B cell (primary cell): Measurements from ENCODE around the gene CFAP119. TPM values are rescaled to one million over a fixed set of nuclear protein-coding genes. Genes with fewer than 3 reads are reported as not detected.

Source experiments
- ATAC-seq: fragments of 200-7000 bp; cut with Tn5 transposase; one replicate; pipeline ENCODE4 v1.10.0; 2021; ENCODE audit warnings: low read depth, mild to moderate bottlenecking, moderate number of reproducible peaks, moderate library complexity
- CTCF ChIA-PET: fragments of 350-600 bp; sonication (Branson Sonifier 250); formaldehyde crosslinking; loops from one replicate; lab custom pipeline; 2021; ENCODE audit warnings: antibody characterized with exemption, inconsistent platforms; lab: Charles Lee
- POLR2A ChIA-PET: fragments of 350-600 bp; sonication (Branson Sonifier 250); formaldehyde crosslinking; loops from one replicate; lab custom pipeline; 2021; ENCODE audit warnings: antibody characterized with exemption; lab: Charles Lee
- DNase-seq: peaks from one replicate; pipeline ENCODE4 v3.0.0; 2013
- H2AFZ ChIP-seq: 2 replicates; pipeline ENCODE4 v1.6.1; 2012; ENCODE audit warnings: mild to moderate bottlenecking, low read depth, low read length; ENCODE audit not compliant: insufficient read depth, poor library complexity, severe bottlenecking
- H3K27ac ChIP-seq, 2 donors: 1 replicate in 1 of 2; 2 replicates in 1 of 2; pipeline ENCODE4 v1.5.1; 2012 to 2013; ENCODE audit warnings: low read length in 2 of 2, mild to moderate bottlenecking in 2 of 2, moderate library complexity in 1 of 2
- H3K27me3 ChIP-seq, 4 experiments: fragments of 200-600 bp in 1 of 4; sonication (generic) in 1 of 4; replicated peaks in 1 of 4; 1 replicate in 2 of 4; 2 replicates in 2 of 4; pipeline versions ENCODE4 v1.6.1 to v1.7.0; 2013 to 2016; ENCODE audit warnings: low read length in 3 of 4, mild to moderate bottlenecking in 2 of 4, mixed read lengths in 1 of 4, moderate library complexity in 1 of 4; ENCODE audit not compliant: insufficient read depth in 4 of 4, control insufficient read depth in 3 of 4; ENCODE audit errors: control extremely low read depth in 1 of 4
- H3K36me3 ChIP-seq, 2 experiments: replicated peaks in 1 of 2; 1 replicate in 1 of 2; 2 replicates in 1 of 2; pipeline versions ENCODE4 v1.6.1 to v1.7.1; 2013; ENCODE audit warnings: low read length in 1 of 2; ENCODE audit not compliant: insufficient read depth in 2 of 2, control insufficient read depth in 1 of 2; ENCODE audit errors: control extremely low read depth in 1 of 2, extremely low read depth in 1 of 2
- H3K4me1 ChIP-seq, 2 donors: fragments of 200-600 bp in 1 of 2; sonication (generic) in 1 of 2; 1 replicate in 1 of 2; 2 replicates in 1 of 2; pipeline versions ENCODE4 v1.5.1 to v1.6.1; 2013 to 2017; ENCODE audit warnings: low read length in 2 of 2; ENCODE audit not compliant: control insufficient read depth in 2 of 2, insufficient read depth in 2 of 2
- H3K4me2 ChIP-seq: replicated peaks from 2 replicates; pipeline ENCODE3; 2012; ENCODE audit warnings: mild to moderate bottlenecking, low read depth, low read length; ENCODE audit not compliant: poor library complexity, severe bottlenecking
- H3K4me3 ChIP-seq, 5 experiments: fragments of 200-600 bp in 1 of 5; sonication (generic) in 1 of 5; 1 replicate in 3 of 5; 2 replicates in 2 of 5; pipeline versions ENCODE4 v1.5.1 to v1.7.0; 2011 to 2016; ENCODE audit warnings: low read length in 4 of 5, mild to moderate bottlenecking in 4 of 5, low read depth in 2 of 5, control low read depth in 1 of 5, moderate library complexity in 1 of 5; ENCODE audit not compliant: insufficient read depth in 1 of 5; ENCODE audit errors: control extremely low read depth in 1 of 5, extremely low read depth in 1 of 5
- H3K79me2 ChIP-seq: fragments of 200-600 bp; sonication (generic); one replicate; pipeline ENCODE4 v1.6.0; 2016; ENCODE audit warnings: low read length; ENCODE audit not compliant: control insufficient read depth, insufficient read depth
- H3K9ac ChIP-seq: fragments of 200-600 bp; sonication (generic); 2 replicates; pipeline ENCODE4 v1.6.1; 2017; ENCODE audit warnings: mild to moderate bottlenecking, low read length, moderate library complexity
- H3K9me3 ChIP-seq, 3 donors: one replicate each; pipeline versions ENCODE4 v1.6.1 to v1.7.1; 2013; ENCODE audit warnings: low read length in 2 of 3; ENCODE audit not compliant: control insufficient read depth in 2 of 3, insufficient read depth in 1 of 3; ENCODE audit errors: control extremely low read depth in 1 of 3
- H4K20me1 ChIP-seq: 2 replicates; pipeline ENCODE4 v1.6.0; 2012; ENCODE audit warnings: mild to moderate bottlenecking, low read length; ENCODE audit not compliant: insufficient read depth, control insufficient read depth, poor library complexity, severe bottlenecking
- H3K27ac Mint-ChIP-seq: one replicate; pipeline ENCODE4 v1.8.0; 2021; ENCODE audit warnings: mixed read lengths
- H3K27me3 Mint-ChIP-seq: one replicate; pipeline ENCODE4 v1.8.0; 2021; ENCODE audit warnings: mixed read lengths
- H3K4me1 Mint-ChIP-seq: one replicate; pipeline ENCODE4 v1.8.0; 2021; ENCODE audit warnings: mixed read lengths
- H3K4me3 Mint-ChIP-seq: one replicate; pipeline ENCODE4 v1.8.0; 2021; ENCODE audit warnings: mixed read lengths
- H3K9me3 Mint-ChIP-seq: one replicate; pipeline ENCODE4 v1.8.0; 2022; ENCODE audit warnings: mixed read lengths; ENCODE audit not compliant: insufficient read depth
- CTCF ChIP-seq: fragments of 200-600 bp; IDR thresholded peaks from one replicate; pipeline ENCODE4 v1.8.0; 2022; ENCODE audit warnings: antibody characterized with exemption, mild to moderate bottlenecking
- EZH2 ChIP-seq: IDR thresholded peaks from 2 replicates; pipeline ENCODE4 v1.6.1; 2012; ENCODE audit warnings: borderline replicate concordance, low read depth, mild to moderate bottlenecking, moderate library complexity, low read length; ENCODE audit not compliant: insufficient read depth, poor library complexity, severe bottlenecking
- WGBS: methylation state at CpG from one replicate; pipeline ENCODE4 v1.1.5; 2013; ENCODE audit warnings: missing lambda C conversion rate; ENCODE audit not compliant: insufficient coverage; 5-methylcytosine and 5-hydroxymethylcytosine counted together
- intact Hi-C: fragments of 100-400 bp; cut with micrococcal nuclease; formaldehyde crosslinking; loops from one replicate; pipeline ENCODE4 v1.10.0; 2022
- polyA plus RNA-seq: library from polyadenylated mRNA; depleted of rRNA; stranded (reverse); fragments of >200 nt; gene quantifications from 2 replicates; pipeline ENCODE4 v1.2.3, GENCODE V29; 2012
- total RNA-seq, 2 donors: library from RNA; stranded (reverse); fragments of 120-200 nt in 1 of 2; gene quantifications; 1 replicate in 1 of 2; 2 replicates in 1 of 2; pipeline versions ENCODE4 v1.2.3 to v1.2.4, GENCODE V29; 2013 to 2022

CFAP119 gene
- total and polyA plus RNA-seq, 2 donors (not counting 1 experiment from before 2014, with no cell fraction given) = 8.5 to 11.7 TPM

GRCh38 chr16:30728899-30729672, 32.8 kb downstream of the CFAP119 start:
- Histone ChIP-seq H3K27ac (no peak overlapping the region), H3K36me3 (peaks cover 2 to 69% of the 10 kb centered on the region in 2 experiments)

More at GRCh38 chr16:30728899-30729672, 32.8 kb downstream of the CFAP119 start:
- Histone ChIP-seq H3K9ac (no peak overlapping the region), H3K4me1 (peaks cover 6 to 9% of the 10 kb centered on the region in 2 donors), H3K79me2 (peaks cover 14% of the 10 kb centered on the region), H3K9me3 (no peaks in the 10 kb centered on the region), H3K4me2 (no peak overlapping the region), H2AFZ (no peak overlapping the region), H4K20me1 (peaks cover 8% of the 10 kb centered on the region), H3K4me3 (no peak overlapping the region), H3K27me3 (no peaks in the 10 kb centered on the region)
- DNase-seq (no peak), ATAC-seq (no peak)
- POLR2A ChIA-PET = no interaction called here
- WGBS = 81% methylated on average over 7 of the region's 17 CpGs
- Mint-ChIP-seq H3K27ac (no peak overlapping the region), H3K27me3 (no peaks in the 10 kb centered on the region), H3K9me3 (no peaks in the 10 kb centered on the region), H3K4me1 (peaks cover 10% of the 10 kb centered on the region), H3K4me3 (no peak overlapping the region)
- TF ChIP-seq EZH2 (no peak), CTCF (no peak)
- intact Hi-C loops = no loop called here
- CTCF ChIA-PET = no interaction called here
